Hematopoietic multipotent progenitor cell treated with erythropoietin and hydrocortisone succinate and interleukin-3 and kit ligand, for 8 days (in vitro differentiated cells): ENCODE data around the gene CNGA2.

Experiments
- DNase-seq: peaks from one replicate; pipeline ENCODE4 v3.0.0-alpha.2; 2015

CNGA2 gene

GRCh38 chrX:151754047-151754429, 19.5 kb downstream of the CNGA2 start:
- no peak for DNase-seq

GRCh38 chrX:151754641-151755215, 20.2 kb downstream of the CNGA2 start:
- DNase-seq, result no peak

GRCh38 chrX:151759041-151759708, 24.6 kb downstream of the CNGA2 start:
- DNase-seq, result no peak

GRCh38 chrX:151762802-151763201, 28.3 kb downstream of the CNGA2 start:
- DNase-seq, result no peak

GRCh38 chrX:151763711-151764110, 29.2 kb downstream of the CNGA2 start:
- DNase-seq, result no peak

GRCh38 chrX:151765026-151765425, 30.5 kb downstream of the CNGA2 start:
- DNase-seq, result no peak

- no peak for DNase-seq
Observed at GRCh38 chrX:151771726-151772125, 37.2 kb downstream of the CNGA2 start.

GRCh38 chrX:151773434-151773833, 38.9 kb downstream of the CNGA2 start:
- DNase-seq, result no peak

GRCh38 chrX:151774421-151774820, 39.9 kb downstream of the CNGA2 start:
- DNase-seq, result no peak

GRCh38 chrX:151776181-151776731, 41.7 kb downstream of the CNGA2 start:
- DNase-seq, result no peak

- no peak for DNase-seq
Observed at GRCh38 chrX:151776936-151777335, 42.4 kb downstream of the CNGA2 start.

GRCh38 chrX:151779258-151779657, 44.7 kb downstream of the CNGA2 start:
- no peak for DNase-seq

- no peak for DNase-seq
Observed at GRCh38 chrX:151780621-151781020, 46.1 kb downstream of the CNGA2 start.

GRCh38 chrX:151789179-151789800, 54.7 kb downstream of the CNGA2 start:
- no peak for DNase-seq

- no peak for DNase-seq
Observed at GRCh38 chrX:151790481-151791160, 56.1 kb downstream of the CNGA2 start.

GRCh38 chrX:151791961-151792360, 57.4 kb downstream of the CNGA2 start:
- no peak for DNase-seq

- no peak for DNase-seq
Observed at GRCh38 chrX:151792505-151792904, 58.0 kb downstream of the CNGA2 start.

GRCh38 chrX:151793886-151794285, 59.3 kb downstream of the CNGA2 start:
- no peak for DNase-seq
